Activated naive CD4-positive, alpha-beta T cell (primary cell): ENCODE results near the gene SIGLEC6.
A peak's percentile ranks its signal among the peaks of the same experiment; 100 is the strongest.

Experiments used
- DNase-seq, 4 experiments: peaks; one replicate each; lab custom pipeline; 2025; lab: John Stamatoyannopoulos, UW

Gene SIGLEC6

DNA sequence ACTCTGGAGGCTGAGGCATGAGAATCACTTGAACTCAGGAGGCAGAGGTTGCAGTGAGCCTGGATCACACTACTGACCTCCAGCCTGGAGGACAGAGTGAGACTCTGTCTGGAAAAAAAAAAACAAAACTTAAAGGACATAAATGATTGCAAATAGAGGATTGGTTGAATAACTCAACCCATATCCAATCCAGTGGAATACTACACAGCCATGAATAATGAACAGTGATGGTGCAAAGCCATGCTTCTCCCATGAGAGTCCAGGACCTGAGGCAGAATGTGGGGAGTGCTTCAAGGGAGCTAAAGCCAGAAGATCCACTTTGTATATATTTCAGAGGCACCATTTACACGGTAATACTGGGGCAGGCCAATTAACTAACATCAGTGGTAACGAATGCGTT is 55.3 kb downstream of the SIGLEC6 start:
- no peak for DNase-seq

DNA sequence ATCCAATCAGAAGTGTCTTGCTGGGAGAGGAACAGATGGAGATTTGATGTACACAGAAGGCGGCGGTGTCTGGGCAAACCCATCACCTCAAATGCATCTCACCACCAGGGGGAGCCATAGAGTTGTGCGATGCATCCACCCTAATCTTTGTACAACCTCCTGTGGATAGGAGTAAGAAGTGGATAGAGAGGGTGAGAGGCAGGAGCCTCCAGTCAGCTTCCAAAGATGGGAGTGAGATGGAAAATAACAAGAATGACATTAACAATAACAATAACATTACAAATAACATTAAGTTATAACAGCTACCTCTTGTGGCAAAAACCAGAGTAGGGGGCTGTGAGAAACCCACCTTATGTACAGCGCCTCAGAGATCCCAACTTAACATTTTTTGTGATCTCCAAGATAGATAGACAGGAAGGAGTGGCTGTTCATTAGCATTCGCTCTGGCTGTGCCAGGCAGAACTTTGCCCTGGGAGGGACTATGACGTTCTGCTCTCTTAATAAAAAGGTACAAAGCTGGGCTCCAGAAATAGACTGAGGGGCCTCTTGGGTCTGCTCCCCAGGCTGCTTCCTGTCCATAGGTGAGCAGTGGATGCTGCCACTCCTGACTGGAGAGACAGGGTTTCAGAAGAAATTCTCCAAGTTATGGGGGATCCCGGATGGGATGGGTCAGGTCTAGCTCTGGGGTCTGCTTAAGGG is 58.3 kb downstream of the SIGLEC6 start:
- peak; percentile 63 to 77 (median 74) for DNase-seq

DNA sequence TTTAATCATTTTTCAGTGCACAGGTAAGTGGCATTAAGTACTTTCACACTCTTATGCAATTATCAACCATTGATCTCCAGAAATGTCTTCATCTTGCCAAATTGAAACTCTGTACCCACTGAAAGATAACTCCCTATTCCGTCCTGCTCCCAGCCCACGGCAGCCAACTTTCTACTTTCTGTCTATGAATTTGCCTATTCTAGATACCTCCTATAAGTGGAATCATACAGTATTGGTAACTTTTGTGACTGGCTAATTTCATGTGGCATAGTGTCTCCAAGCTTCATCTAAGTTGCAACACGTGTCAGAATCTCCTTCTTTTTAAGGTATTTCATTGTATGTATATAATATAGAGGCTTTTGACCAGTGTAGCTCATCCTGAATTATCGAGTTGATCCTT is 58.9 kb downstream of the SIGLEC6 start:
- DNase-seq = no peak

DNA sequence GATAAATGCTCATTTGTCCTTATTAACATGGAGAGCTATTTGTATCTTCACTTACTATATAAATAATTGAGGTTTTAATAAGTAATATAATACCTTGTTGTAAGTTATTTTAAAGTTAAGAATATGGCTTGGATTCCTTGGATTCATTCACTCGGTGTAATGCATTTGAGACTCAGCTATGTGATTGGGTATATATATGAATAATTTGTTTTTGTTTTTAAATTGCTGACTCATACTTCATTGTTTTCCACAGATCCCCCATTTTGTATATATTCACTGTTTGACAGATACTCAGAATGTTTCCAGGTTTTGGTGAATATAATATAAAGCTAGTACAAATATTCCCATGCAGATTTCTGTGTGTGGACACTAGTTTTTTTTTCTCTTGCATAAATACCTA is 59.9 kb downstream of the SIGLEC6 start:
- no peak for DNase-seq

DNA sequence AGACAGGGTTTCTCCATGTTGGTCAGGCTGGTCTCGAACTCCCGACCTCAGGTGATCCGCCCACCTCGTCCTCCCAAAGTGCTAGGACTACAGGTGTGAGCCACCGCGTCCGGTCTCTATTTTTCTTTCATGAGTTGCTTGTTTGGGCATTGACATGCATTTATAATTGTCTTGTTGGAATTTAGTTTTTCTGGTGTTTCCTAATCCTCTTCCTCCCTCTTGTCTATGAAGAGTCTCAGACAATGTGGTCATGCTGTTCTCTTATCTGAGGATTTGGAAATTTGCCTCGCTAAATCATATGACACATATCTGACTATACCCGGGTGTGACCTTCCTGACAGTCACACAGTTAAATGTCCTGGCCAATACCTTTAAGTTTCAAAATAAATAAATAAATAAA is 60.5 kb downstream of the SIGLEC6 start:
- DNase-seq = no peak

DNA sequence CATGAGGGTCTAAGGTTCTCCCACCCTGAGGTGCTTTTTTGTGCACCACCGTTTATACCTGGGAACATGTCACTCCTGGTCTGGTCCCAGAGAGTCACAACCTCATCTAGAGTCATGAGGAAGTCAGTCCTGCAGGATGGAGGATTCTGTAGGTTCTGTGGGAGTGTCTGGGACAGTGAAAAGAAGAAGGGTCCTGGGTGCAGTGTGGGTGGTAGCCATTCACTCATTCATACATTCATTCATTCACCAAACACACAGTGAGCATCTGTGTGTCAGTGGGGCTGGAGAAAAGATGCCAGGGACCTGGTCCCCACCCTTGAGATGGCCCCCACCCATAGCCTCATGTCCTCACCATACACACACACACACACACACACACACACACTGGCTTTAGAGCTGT is 61.8 kb downstream of the SIGLEC6 start:
- no peak for DNase-seq

DNA sequence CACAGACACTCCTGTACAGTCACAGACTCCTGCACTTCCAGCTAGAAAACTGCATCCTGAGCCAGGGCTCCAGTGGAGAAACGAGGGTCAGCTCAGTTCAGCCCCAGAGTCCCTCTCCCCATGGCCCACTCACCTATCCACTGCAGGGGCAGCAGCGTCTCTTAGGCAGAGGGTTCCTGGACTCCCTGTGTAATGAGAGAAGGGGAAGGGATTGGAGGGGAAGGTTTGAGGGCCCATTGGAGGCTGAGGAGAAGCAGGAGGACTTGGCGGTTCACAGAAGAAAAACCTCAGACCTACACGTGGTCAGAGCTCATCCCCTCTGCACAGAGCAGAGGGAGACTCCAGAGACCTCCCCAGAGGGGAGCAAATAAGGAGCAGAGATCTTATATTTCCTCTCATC is 62.3 kb downstream of the SIGLEC6 start:
- DNase-seq = no peak

DNA sequence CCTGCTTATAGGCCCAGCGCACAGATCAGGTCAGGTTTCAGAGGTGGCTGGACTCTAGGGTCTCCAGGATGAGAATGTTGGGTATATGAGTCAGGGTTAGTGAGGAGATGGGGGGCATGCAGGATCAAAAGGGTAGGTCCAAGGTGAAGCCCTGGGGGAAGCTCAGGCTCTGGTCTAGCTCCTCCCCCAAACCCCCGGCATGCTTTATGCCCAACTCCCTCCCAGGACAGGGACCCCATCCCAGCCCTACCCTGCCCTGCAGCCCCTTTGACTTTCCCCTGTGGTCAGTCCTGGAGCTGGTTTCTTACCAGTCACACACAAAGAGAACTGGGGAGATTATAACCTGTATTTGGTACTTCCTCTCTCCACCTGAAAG is 62.9 kb downstream of the SIGLEC6 start:
- no peak for DNase-seq

DNA sequence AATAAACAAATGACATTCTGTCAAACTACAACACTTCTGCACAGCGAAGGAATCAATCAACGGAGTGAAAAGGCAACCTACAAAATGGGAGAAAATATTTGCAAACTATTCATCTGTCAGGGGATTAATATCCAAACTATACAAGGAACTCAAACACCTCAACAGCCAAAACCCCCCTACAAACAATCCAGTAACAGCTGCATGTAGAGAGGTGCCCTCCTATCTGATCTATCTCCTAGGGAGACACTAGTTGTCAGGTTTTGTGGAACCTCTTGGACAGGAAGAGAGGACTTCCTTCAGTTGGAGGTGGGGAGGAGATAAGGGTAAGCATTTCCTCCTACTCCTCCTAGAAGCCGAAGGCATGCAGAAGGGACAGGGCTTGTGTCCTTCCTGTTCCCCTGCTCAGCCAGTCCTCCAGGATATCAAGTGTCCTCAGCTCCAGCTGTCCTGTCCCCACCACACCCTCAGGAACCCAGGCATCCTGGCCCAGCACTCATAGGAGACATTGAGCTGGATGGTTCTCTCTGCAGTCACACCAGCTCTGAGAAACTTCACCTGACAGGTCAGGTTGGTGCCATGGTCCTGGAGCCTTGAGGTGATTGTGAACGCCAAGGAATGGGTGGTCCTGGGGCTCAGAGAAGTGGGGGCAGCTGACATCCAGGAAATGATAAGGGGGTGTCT is 63.5 kb downstream of the SIGLEC6 start:
- no peak for DNase-seq
